Smooth muscle cell (in vitro differentiated cells): ENCODE measurements around the gene MARCHF7. TPM values are rescaled to one million over a fixed set of nuclear protein-coding genes. Genes with fewer than 3 reads are reported as not detected.

ENCODE experiments used
- DNase-seq: peaks from one replicate; lab custom pipeline; 2025; ENCODE audit not compliant: unreplicated experiment; lab: John Stamatoyannopoulos, UW
- H2AFZ ChIP-seq: fragments of 200-600 bp; sonication (generic); 2 replicates; pipeline ENCODE4 v1.6.0; 2016; ENCODE audit warnings: antibody characterized with exemption, low read depth, mild to moderate bottlenecking
- H3F3A ChIP-seq: fragments of 200-600 bp; sonication (generic); 2 replicates; pipeline ENCODE4 v1.6.0; 2017; ENCODE audit warnings: antibody characterized with exemption, low read depth
- H3K27ac ChIP-seq: fragments of 200-600 bp; sonication (generic); 2 replicates; pipeline ENCODE4 v1.5.1; 2016; ENCODE audit warnings: low read depth, mild to moderate bottlenecking
- H3K27me3 ChIP-seq: fragments of 200-600 bp; sonication (generic); 2 replicates; pipeline ENCODE4 v1.6.1; 2016; ENCODE audit warnings: low read depth, mild to moderate bottlenecking
- H3K36me3 ChIP-seq: fragments of 200-600 bp; sonication (generic); 2 replicates; pipeline ENCODE4 v1.5.1; 2016; ENCODE audit warnings: low read depth
- H3K4me1 ChIP-seq: fragments of 200-600 bp; sonication (generic); 2 replicates; pipeline ENCODE4 v1.5.1; 2016; ENCODE audit warnings: low read depth
- H3K4me2 ChIP-seq: fragments of 200-600 bp; sonication (generic); 2 replicates; pipeline ENCODE4 v1.6.0; 2016; ENCODE audit warnings: mild to moderate bottlenecking
- H3K4me3 ChIP-seq: fragments of 200-600 bp; sonication (generic); 2 replicates; pipeline ENCODE4 v1.5.1; 2016; ENCODE audit warnings: mild to moderate bottlenecking
- H3K79me2 ChIP-seq: fragments of 200-600 bp; sonication (generic); 2 replicates; pipeline ENCODE4 v1.6.0; 2016; ENCODE audit warnings: low read depth, mild to moderate bottlenecking
- H3K9ac ChIP-seq: fragments of 200-600 bp; sonication (generic); 2 replicates; pipeline ENCODE4 v1.6.0; 2016; ENCODE audit warnings: low read depth
- H3K9me3 ChIP-seq: fragments of 200-600 bp; sonication (generic); replicated peaks from 2 replicates; pipeline ENCODE4 v1.5.1; 2016; ENCODE audit warnings: low read depth
- H4K20me1 ChIP-seq: fragments of 200-600 bp; sonication (generic); 2 replicates; pipeline ENCODE4 v1.6.0; 2016; ENCODE audit warnings: low read depth
- CTCF ChIP-seq: fragments of 200-600 bp; sonication (generic); IDR thresholded peaks from 2 replicates; pipeline ENCODE4 v1.5.1; 2017; ENCODE audit warnings: borderline replicate concordance, mild to moderate bottlenecking, antibody characterized with exemption; ENCODE audit not compliant: insufficient read depth, poor library complexity, severe bottlenecking
- WGBS: methylation state at CpG from one replicate; pipeline ENCODE4 v1.1.7; 2016; ENCODE audit warnings: low lambda C conversion rate; 5-methylcytosine and 5-hydroxymethylcytosine counted together
- polyA plus RNA-seq: library from polyadenylated mRNA; unstranded; fragments of >200 nt; fragmentation: Nextera tagmentation; extraction: Ambion mirVana; gene quantifications from 2 replicates; pipeline ENCODE4 v1.2.1, GENCODE V29; 2016
- total RNA-seq: library from RNA; depleted of rRNA; stranded (reverse); fragments of >200 nt; gene quantifications from 2 replicates; pipeline ENCODE4 v1.2.3, GENCODE V29; 2014

MARCHF7 gene
- total and polyA plus RNA-seq, 2 experiments from 2014 or later = 97.1 to 235 TPM

GRCh38 chr2:159760326-159760725 lies 48.0 kb downstream of the MARCHF7 start:
- peaks cover 98% of the 10 kb centered on the region for H4K20me1 ChIP-seq
- no peaks in the 10 kb centered on the region for H3K27me3 ChIP-seq
- no peaks in the 10 kb centered on the region for H3K9me3 ChIP-seq
- no peak for TF ChIP-seq CTCF
- no peak overlapping the region for H2AFZ ChIP-seq
- peaks cover 37% of the 10 kb centered on the region for H3K36me3 ChIP-seq
- no peak overlapping the region for H3K27ac ChIP-seq
- H3K4me1 ChIP-seq = no peaks in the 10 kb centered on the region
- H3K79me2 ChIP-seq = peaks cover 72% of the 10 kb centered on the region
- no peak overlapping the region for H3K4me3 ChIP-seq
- no peak overlapping the region for H3K9ac ChIP-seq
- H3F3A ChIP-seq = no peaks in the 10 kb centered on the region
- DNase-seq = no peak
- H3K4me2 ChIP-seq = no peak overlapping the region

- no peak for TF ChIP-seq CTCF
- no peaks in the 10 kb centered on the region for H3K4me1 ChIP-seq
- no peak overlapping the region for H3K9ac ChIP-seq
- H2AFZ ChIP-seq = no peak overlapping the region
- H3K79me2 ChIP-seq = peaks cover 63% of the 10 kb centered on the region
- no peak for DNase-seq
- H3K9me3 ChIP-seq = no peaks in the 10 kb centered on the region
- H4K20me1 ChIP-seq = peaks cover 98% of the 10 kb centered on the region
- H3K27me3 ChIP-seq = no peaks in the 10 kb centered on the region
- no peak overlapping the region for H3K4me3 ChIP-seq
- H3K4me2 ChIP-seq = no peak overlapping the region
- no peaks in the 10 kb centered on the region for H3F3A ChIP-seq
- peaks cover 38% of the 10 kb centered on the region for H3K36me3 ChIP-seq
- no peak overlapping the region for H3K27ac ChIP-seq
- WGBS = 90% methylated on average over 1 of the region's 1 CpG
Measured at GRCh38 chr2:159762075-159762474, 49.8 kb downstream of the MARCHF7 start.

Other genes starting within 250 kb of the MARCHF7 start
- gene BAZ2B, start 96.0 kb upstream of the MARCHF7 start, total RNA-seq = 58.5 and 81.3 TPM in 2 replicates
- 27.7 and 40.9 TPM in 2 replicates for gene BAZ2B, start 96.0 kb upstream of the MARCHF7 start, polyA plus RNA-seq
- gene CD302, start 85.7 kb downstream of the MARCHF7 start, total RNA-seq = 1.6 and 2.2 TPM in 2 replicates
- gene CD302, start 85.7 kb downstream of the MARCHF7 start, polyA plus RNA-seq = 1.00 and 2.0 TPM in 2 replicates
- not detected in 2 replicates for gene LY75, start 192.2 kb downstream of the MARCHF7 start, total RNA-seq
- gene LY75, start 192.2 kb downstream of the MARCHF7 start, polyA plus RNA-seq = 0.06 and 0.48 TPM in 2 replicates